NB4 (cell line): ENCODE results near the gene CREBBP.

ENCODE experiments used
- DNase-seq: peaks from one replicate; pipeline ENCODE4 v3.0.0; 2010; ENCODE audit warnings: low read depth
- H3K4me3 ChIP-seq: one replicate; pipeline ENCODE4 v1.5.1; 2011; ENCODE audit warnings: mild to moderate bottlenecking, low read depth, low read length, moderate library complexity
- CTCF ChIP-seq: IDR thresholded peaks from one replicate; pipeline ENCODE4 v1.5.1; 2012; ENCODE audit warnings: low read depth, low read length
- MAX ChIP-seq: IDR thresholded peaks from 2 replicates; pipeline ENCODE4 v1.6.1; 2011; ENCODE audit warnings: low read depth, low read length
- MYC ChIP-seq: IDR thresholded peaks from 2 replicates; pipeline ENCODE4 v1.6.1; 2011; ENCODE audit warnings: low read depth, low read length
- POLR2A ChIP-seq: IDR thresholded peaks from 2 replicates; pipeline ENCODE4 v1.6.1; 2011; ENCODE audit warnings: mild to moderate bottlenecking; ENCODE audit not compliant: insufficient read length; ENCODE audit errors: extremely low read depth

Gene CREBBP

GRCh38 chr16:3800477-3801270 lies 79.8 kb downstream of the CREBBP start:
- TF ChIP-seq MAX (no peak), POLR2A (no peak), CTCF (no peak), MYC (no peak)
- no peak for DNase-seq
- H3K4me3 ChIP-seq: no peak overlapping the region

- TF ChIP-seq CTCF (no peak), MYC (no peak), MAX (no peak), POLR2A (no peak)
- no peak overlapping the region for H3K4me3 ChIP-seq
- no peak for DNase-seq
Measured at GRCh38 chr16:3800019-3800418, 80.5 kb downstream of the CREBBP start.

- H3K4me3 ChIP-seq: no peak overlapping the region
- no peak for DNase-seq
- TF ChIP-seq MYC (no peak), MAX (no peak), CTCF (no peak), POLR2A (no peak)
Measured at GRCh38 chr16:3799354-3799753, 81.2 kb downstream of the CREBBP start.

GRCh38 chr16:3798838-3799237 lies 81.7 kb downstream of the CREBBP start:
- DNase-seq: no peak
- TF ChIP-seq MYC (no peak), POLR2A (no peak), CTCF (no peak), MAX (no peak)
- H3K4me3 ChIP-seq: no peak overlapping the region

GRCh38 chr16:3797904-3798811 lies 82.4 kb downstream of the CREBBP start:
- no peak overlapping the region for H3K4me3 ChIP-seq
- no peak for TF ChIP-seq POLR2A
- no peak for DNase-seq

- no peak for TF ChIP-seq MAX
- TF ChIP-seq CTCF: no peak
- no peak for TF ChIP-seq MYC
- TF ChIP-seq POLR2A: no peak
- no peak overlapping the region for H3K4me3 ChIP-seq
- no peak for DNase-seq
Measured at GRCh38 chr16:3797473-3797872, 83.0 kb downstream of the CREBBP start.
